Measurements from ENCODE around the gene DPH7. TPM values are rescaled to one million over a fixed set of nuclear protein-coding genes. Genes with fewer than 3 reads are reported as not detected.

DPH7 gene
- total RNA-seq, 1 donor from 2014 or later: 57.2 TPM

DNA sequence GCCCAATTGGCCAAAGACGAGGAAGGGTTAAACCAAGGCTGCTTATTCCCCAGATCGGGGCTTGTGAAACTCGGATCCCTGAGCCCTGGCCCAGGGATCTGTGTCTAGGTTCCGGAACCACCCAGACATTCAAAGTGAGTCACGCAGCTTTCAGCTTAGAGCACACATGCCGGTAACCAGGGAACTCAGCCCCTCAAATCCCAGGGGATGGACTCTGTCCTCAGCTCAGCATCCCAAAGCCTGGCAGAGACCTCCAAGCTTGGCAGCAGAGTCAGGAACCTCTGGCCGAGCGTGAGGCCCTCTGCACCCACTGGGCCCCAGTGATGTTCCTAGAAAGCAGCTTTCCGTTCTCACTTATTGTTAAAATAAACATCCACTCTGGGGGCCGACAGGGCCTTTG, 33.6 kb downstream of the DPH7 start:
- intact Hi-C loops (cut with DNase I): no loop called here
- Histone ChIP-seq H3K36me3 (peaks cover 8 to 28% of the 10 kb centered on the region in 2 donors), H3K4me1 (peaks cover 3 to 21% of the 10 kb centered on the region in 2 donors), H3K9me3 (no peaks in the 10 kb centered on the region), H3K4me3 (no peak overlapping the region), H3K27me3 (no peaks in the 10 kb centered on the region), H3K27ac (peak overlapping the region; percentile 13 to 57)
- DNase-seq (ENCODE audit: low spot score in 2 of 2): peak; percentile 18 to 85
- TF ChIP-seq, protein P1, sequence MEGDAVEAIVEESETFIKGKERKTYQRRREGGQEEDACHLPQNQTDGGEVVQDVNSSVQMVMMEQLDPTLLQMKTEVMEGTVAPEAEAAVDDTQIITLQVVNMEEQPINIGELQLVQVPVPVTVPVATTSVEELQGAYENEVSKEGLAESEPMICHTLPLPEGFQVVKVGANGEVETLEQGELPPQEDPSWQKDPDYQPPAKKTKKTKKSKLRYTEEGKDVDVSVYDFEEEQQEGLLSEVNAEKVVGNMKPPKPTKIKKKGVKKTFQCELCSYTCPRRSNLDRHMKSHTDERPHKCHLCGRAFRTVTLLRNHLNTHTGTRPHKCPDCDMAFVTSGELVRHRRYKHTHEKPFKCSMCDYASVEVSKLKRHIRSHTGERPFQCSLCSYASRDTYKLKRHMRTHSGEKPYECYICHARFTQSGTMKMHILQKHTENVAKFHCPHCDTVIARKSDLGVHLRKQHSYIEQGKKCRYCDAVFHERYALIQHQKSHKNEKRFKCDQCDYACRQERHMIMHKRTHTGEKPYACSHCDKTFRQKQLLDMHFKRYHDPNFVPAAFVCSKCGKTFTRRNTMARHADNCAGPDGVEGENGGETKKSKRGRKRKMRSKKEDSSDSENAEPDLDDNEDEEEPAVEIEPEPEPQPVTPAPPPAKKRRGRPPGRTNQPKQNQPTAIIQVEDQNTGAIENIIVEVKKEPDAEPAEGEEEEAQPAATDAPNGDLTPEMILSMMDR (IDR thresholded peaks at IDR 0.05): no peak

DNA sequence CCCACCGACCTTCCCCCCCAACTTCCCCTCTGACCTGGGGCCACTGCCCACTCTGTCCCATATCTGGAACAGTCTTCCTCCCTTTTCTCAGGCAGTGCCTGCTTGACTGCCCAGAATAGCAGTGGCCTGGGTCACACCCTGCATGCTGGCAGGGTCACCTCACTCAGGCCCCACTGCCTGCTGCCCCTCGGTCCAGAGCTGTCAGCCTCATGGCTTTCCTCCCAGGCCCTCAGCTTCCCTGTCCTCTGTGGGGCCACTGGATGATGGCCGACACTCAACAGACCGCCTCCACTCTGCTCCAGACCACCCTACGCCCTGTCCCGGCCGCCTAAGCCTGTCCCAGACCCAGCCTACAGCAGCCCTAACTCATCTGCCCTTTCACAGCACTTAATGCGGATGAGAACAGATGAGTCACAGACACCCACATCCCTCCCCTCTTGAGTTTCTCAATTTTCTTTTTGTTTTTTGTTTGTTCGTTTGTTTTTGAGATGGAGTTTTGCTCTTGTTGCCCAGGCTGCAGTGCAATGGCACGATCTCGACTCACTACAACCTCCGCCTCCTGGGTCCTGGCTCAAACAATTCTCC, 34.5 kb downstream of the DPH7 start:
- TF ChIP-seq, protein P1 (IDR thresholded peaks at IDR 0.05): no peak
- intact Hi-C loops (cut with DNase I): no loop called here
- Histone ChIP-seq H3K27ac (no peak overlapping the region), H3K36me3 (peaks cover 11 to 31% of the 10 kb centered on the region in 2 donors), H3K9me3 (no peaks in the 10 kb centered on the region), H3K4me3 (no peak overlapping the region), H3K4me1 (peaks cover 0 to 15% of the 10 kb centered on the region in 2 donors), H3K27me3 (no peaks in the 10 kb centered on the region)
- no peak for DNase-seq (ENCODE audit: low spot score in 2 of 2)

- no peak for DNase-seq (ENCODE audit: low spot score in 2 of 2)
- intact Hi-C loops (cut with DNase I): no loop called here
- Histone ChIP-seq H3K27me3 (no peaks in the 10 kb centered on the region), H3K36me3 (peaks cover 14 to 31% of the 10 kb centered on the region in 2 donors), H3K4me3 (no peak overlapping the region), H3K4me1 (peaks cover 0 to 11% of the 10 kb centered on the region in 2 donors), H3K9me3 (no peaks in the 10 kb centered on the region), H3K27ac (no peak overlapping the region)
- TF ChIP-seq, protein P1 (IDR thresholded peaks at IDR 0.05): no peak
Measured at GRCh38 chr9:137543237-137543963, 35.3 kb downstream of the DPH7 start.

- DNase-seq (ENCODE audit: low spot score in 2 of 2): no peak
- no peaks in the 10 kb centered on the region for H3K27me3 ChIP-seq
- TF ChIP-seq, protein P1 (IDR thresholded peaks at IDR 0.05): no peak
- intact Hi-C loops (cut with DNase I): no loop called here
- peaks cover 14 to 38% of the 10 kb centered on the region in 2 donors for H3K36me3 ChIP-seq
- no peak overlapping the region for H3K27ac ChIP-seq
- peaks cover 0 to 4% of the 10 kb centered on the region in 2 donors for H3K4me1 ChIP-seq
- no peaks in the 10 kb centered on the region for H3K9me3 ChIP-seq
- H3K4me3 ChIP-seq: no peak overlapping the region
Measured at GRCh38 chr9:137542486-137542885, 36.2 kb downstream of the DPH7 start.

DNA sequence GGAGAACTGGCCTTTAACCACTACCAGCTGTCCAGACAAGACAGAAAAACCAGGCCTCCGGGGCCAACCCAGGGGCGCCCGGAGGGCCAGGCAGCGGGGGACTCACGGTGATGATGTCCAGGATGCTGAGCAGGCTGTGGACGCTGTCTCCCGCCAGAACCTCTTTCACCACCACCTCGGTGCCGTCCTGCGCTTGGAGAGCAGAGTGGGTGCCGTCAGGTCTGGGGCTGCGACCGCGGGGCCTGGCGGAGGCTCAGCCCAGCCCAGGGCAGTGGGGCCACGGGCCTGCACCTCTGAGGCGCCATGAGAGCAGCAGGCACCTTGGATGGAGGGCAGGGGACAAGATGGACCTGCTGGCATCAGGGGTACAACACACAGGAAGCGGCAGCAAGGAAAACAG, 38.2 kb downstream of the DPH7 start:
- Histone ChIP-seq H3K27ac (no peak overlapping the region), H3K36me3 (peaks cover 14 to 40% of the 10 kb centered on the region in 2 donors), H3K9me3 (no peaks in the 10 kb centered on the region), H3K27me3 (no peaks in the 10 kb centered on the region), H3K4me1 (peaks cover 0 to 3% of the 10 kb centered on the region in 2 donors), H3K4me3 (no peak overlapping the region)
- TF ChIP-seq, protein P1 (IDR thresholded peaks at IDR 0.05): no peak
- intact Hi-C loops (cut with DNase I): no loop called here
- DNase-seq (ENCODE audit: low spot score in 2 of 2): no peak
